Stimulated activated CD4-positive, alpha-beta T cell treated with anti-CD3 and anti-CD28 coated beads, TNF-alpha, amount 100 ng/mL, for 4 hours (primary cell): Measurements from ENCODE around the gene KRT14.
"Not testable (repeated sequence)": the region's sequence is repeated elsewhere in the genome, so short reads cannot be mapped to it uniquely, and the experiment has no call there.

Source experiments
- DNase-seq, 3 experiments: peaks; one replicate each; pipeline ENCODE4 v3.0.0-alpha.2; 2020; ENCODE audit warnings: low read depth in 3 of 3

Gene KRT14

DNA sequence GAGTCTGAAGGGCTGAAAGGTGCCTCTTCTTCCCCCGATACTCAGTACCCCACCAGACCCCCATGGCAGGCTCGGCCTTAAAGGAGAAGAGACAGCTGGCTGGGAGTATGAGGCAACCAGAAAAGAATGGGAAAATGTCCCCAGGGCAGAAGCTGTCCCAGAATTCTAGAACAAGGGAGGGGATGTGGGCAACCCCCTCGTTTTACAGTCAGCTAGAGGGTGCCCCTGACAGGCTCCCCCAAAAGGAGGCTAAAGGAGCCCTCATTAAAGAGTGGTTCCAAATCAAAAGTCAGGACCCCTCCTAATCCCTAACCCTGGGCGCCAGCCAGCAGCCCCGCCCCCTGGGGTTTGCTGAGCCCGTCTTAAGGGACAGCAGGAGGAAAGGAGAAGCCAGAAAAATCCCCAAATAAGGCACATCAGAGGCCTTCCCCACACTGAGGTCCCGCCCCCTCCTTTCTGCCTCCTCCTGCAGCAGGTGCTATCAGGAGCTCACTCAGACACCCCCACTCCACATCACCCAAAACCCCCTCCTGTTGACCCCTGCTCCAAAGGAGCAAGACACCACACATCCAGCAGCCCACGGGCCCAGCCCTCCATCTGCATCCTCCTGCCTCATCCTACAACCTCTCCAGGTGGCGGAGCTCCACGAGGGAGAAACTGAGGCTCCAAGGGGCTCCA lies 36.6 kb upstream of the KRT14 start:
- not testable (repeated sequence) for DNase-seq

DNA sequence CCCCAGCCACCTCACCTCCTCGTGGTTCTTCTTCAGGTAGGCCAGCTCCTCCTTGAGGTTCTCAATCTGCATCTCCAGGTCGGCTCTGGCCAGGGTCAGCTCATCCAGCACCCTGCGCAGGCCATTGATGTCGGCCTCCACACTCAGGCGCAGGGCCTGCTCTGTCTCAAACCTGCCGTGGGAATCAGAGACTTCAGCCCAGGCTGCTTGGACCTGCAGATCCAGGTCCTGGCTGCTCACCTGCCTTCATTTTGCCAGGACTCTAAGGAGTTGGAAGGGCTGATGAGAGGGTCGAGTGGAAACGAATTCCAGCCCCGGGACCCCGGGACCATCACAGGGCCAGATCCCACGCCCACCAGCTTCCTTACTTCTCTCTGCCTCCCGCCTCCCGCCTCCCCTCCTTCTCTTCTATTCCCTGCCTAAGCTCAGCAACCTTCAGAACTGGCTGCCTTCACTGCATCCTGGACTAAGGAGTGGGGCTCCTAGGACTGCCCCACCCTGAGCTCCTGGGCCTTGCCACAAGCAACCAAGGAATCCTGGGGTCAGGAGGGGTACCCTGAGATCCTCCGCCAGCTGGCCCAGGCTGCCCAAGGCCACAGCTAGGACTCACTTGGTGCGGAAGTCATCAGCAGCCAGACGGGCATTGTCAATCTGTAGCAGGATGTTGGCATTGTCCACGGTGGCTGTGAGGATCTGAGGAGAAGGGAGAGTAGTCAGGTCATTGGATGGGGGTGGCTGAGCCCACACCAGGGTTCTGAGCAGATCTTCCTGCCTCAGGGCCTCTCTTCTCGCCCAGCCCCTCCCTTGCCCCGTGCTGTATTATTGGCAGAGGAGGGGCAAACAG lies 35.9 kb upstream of the KRT14 start:
- DNase-seq, result not testable (repeated sequence)

GRCh38 chr17:41621916-41622315 lies 35.2 kb upstream of the KRT14 start:
- no peak for DNase-seq

GRCh38 chr17:41621435-41621817 lies 34.7 kb upstream of the KRT14 start:
- not testable (repeated sequence) for DNase-seq

DNA sequence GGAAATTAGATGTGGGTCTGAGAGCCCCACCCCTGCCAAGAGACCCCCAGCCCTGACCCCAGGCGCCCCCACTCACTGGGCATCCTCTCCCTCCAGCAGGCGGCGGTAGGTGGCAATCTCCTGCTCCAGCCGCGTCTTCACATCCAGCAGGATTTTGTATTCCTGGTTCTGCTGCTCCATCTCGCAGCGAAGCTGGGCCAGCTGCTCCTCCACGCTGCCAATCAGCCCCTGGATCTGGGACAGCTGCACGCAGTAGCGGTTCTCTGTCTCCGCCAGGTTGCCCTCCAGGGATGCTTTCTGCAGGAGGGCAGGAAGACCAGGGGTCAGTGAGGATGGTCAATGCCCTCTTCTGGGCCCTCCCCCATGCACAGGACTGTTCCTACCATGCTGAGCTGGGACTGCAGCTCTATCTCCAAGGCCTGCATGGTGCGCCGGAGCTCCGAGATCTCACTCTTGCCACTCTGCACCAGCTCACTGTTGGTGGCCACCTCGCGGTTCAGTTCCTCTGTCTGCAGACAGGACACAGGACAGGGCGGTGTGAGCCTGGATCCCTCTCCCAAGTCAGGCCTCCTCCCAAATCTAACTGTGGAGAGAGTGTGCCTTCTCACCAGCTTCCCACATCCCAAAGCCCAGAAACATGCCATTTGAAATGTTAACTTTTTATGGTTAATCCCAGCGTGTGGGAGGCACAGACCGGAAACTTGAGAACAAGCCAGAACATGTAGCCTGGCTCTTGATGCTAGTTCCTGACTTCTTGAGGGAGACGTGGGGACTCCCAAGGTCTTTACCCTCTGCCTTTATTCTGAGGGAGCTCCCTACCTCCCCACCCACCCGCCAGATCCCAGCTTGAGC lies 34.1 kb upstream of the KRT14 start:
- DNase-seq, result no peak

- DNase-seq, result not testable (repeated sequence)
Measured at GRCh38 chr17:41619927-41620582, 33.4 kb upstream of the KRT14 start.

- DNase-seq, result no peak
Measured at GRCh38 chr17:41619036-41619926, 32.6 kb upstream of the KRT14 start.

DNA sequence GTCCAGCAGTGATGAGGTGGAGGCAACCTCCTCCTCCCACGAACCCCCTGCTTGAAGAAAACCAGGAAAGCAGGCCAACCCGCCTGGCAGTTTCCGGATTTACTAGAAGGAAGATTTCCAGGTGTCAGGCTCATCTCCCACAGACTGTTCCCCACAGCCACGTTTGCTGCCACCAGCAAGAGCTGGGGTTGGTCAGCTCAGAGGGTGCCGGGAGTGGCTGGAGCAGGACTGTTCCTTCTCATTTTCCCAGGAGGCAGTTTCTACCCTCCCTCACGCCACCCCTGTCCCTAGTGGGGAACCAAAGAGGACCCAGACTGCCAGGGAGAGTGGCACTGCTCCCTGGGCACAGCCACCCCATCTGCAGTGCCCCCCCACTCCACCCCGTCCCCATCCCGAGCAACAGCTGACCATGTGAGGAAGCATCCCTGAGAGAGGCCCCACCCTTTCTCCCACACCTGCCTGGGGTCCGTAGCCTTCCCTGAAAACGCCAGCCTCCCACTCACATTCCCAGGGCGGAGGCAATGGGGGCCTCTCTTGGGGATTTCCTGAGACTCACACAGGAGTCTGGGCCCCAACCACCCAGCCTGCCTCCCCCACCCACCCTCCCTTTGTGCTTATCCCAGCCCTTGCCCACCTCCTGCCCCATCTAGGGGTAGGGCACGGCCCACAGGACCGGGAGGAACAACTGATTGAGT lies 31.8 kb upstream of the KRT14 start:
- no peak for DNase-seq

- no peak for DNase-seq
Measured at GRCh38 chr17:41617698-41618097, 31.0 kb upstream of the KRT14 start.

DNA sequence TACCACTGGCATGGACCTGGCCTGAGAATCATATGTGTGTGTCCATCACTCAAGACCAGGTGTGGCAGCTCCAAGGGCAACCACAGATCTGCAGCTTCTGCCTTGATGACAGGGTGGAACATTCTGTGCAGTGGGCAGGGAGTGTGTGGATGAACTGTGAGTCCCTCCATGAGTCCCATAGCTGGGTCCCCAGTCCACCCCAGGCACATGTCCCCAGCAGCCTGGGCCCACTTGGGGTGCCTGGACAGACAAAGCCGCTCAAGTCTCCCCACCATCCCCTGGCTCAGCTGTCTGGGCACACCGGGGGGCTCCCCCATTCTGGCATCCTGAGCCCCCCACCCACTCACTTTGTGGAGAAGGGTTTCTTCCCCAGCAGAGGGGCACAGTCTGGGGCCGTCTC lies 30.4 kb upstream of the KRT14 start:
- DNase-seq, result no peak

GRCh38 chr17:41616486-41616885 lies 29.8 kb upstream of the KRT14 start:
- not testable (repeated sequence) for DNase-seq

DNA sequence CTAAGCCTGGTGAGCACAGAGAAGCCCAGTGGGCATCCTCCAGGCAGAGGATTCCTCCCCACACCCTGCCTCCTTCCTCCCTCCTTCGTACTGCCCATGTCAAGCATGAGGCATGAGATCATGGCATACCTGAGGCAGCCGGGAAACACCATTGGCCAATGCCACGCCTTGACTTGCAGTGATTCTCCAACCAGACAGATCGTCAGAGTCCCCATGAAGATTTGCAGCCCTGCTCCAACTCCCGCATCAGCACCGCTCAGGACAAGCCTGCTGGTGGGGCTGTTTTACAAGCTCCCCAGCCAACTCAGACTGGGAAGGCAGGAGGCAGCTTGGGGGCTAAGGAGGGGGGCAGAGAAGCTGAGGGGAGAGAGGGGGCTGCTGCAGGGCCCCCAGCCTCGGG lies 28.8 kb upstream of the KRT14 start:
- DNase-seq, result no peak

DNA sequence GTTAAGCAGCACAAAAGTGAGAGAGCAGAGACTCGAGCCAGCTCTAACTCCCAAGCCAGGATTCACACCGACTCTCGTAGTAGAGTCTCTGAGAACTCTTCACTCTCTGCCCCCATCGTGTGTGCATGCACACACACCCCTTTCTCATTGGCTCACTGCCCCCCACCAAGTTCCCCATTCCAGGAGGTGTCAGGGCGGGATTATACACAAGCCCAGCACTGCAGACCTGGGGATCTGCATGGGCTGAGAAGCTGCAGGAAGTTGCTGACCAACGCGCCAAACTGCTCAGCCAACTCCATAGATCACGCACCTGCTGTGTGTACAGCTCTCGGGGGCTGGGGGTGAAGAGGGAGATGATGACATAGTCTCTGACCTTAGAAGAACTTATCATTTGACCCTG lies 28.1 kb upstream of the KRT14 start:
- DNase-seq, result not testable (repeated sequence)

DNA sequence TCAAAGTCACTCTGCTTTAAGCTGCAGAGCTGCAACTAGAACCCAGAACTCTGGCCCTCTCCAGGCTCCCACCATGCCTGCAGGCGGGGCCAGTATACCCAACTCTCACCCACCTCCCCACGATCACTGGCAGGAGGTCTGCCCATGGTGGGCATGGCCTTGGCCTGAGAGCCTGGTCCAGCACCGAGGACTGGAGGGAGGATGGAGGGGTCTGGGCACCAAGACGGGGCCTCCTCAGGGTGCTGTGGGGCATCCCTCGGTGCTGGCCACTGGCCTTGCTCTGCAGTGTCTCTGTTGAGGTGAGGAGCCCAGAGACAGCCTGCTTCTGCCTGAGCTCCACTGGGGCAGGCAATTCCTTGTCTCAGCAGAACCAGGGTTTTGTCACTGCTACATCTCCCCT lies 27.4 kb upstream of the KRT14 start:
- DNase-seq, result no peak

DNA sequence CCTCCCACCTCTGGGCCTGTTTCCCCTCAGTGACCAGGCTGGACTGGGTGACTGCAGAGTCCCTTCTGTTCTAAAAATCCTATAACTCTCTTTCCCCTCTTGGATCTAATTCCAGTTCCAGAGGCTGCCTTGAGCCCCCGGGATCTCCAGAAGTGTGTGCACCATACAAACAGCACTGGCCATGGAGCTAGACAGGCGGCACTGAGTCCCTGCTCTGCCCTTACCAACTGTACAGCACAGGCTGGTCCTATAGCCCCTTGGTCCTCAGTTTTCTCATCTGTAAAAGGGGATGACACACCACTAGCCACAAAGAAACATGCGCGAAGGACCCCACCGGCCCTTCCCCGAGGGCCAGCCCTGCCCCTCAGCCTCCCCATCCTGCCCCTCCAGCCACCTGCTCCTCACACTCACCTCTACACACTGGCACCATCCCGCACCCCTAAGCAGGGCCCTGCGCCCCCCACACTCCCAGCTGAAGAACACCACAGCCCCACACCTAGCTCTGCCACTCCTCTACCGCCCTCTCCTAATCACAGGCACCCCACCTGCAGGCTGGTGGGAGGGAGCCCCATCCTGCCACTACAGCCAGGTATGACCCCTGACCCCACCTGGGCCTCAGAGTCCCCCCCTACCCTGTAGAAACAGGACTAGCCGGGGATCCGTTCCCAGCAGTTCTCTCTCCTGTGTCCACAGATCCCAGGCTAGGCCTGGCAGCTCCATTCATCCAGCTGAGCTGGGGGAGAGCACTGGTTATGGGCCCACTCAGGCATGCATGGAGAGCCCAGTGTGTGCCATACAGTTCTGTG lies 26.8 kb upstream of the KRT14 start:
- no peak for DNase-seq

DNA sequence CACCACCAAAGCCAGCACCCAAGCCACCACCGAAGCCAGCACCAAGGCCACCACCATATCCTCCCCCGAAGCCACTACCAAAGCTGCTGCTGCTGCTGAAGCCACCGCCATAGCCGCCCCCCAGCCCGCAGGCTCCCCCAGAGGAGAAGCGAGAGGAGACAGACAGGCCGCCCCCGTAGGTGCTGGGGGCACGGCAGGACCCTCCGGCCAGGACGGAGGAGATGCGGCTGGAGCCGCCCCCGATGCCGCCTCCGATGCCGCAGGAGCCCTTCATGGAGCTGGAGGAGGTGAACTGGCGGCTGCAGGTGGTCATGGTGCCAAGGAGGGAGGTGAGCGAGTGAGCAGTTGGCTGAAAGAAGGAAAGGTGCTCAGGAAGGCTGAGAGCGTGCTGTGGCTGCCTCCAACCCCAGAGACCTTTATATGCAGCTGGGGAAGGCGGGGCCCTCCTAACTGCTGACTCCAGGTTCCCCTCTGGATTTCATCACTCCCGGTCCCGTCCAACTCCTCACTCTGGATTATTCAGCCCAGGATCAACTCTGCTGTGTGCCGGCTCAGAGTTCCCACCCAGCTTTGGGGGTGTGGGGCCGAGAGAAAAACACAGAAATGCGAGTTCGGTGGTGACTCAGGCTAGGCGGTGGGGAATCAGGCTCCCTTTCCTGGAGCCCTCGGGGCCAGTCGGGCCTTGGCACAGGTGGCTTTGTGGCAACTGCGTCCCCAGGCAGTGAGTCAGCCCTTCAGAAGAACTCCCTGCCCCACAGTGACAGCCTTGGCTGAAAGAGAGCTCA lies 25.9 kb upstream of the KRT14 start, which contains the start of gene KRT16:
TSS of gene KRT16 (minus strand) at position 392 of the 785 bp plus-strand sequence. CDS start at position 313, 79 bp downstream.
- not testable (repeated sequence) for DNase-seq

- no peak for DNase-seq
Measured at GRCh38 chr17:41610965-41611640, 24.4 kb upstream of the KRT14 start.

DNA sequence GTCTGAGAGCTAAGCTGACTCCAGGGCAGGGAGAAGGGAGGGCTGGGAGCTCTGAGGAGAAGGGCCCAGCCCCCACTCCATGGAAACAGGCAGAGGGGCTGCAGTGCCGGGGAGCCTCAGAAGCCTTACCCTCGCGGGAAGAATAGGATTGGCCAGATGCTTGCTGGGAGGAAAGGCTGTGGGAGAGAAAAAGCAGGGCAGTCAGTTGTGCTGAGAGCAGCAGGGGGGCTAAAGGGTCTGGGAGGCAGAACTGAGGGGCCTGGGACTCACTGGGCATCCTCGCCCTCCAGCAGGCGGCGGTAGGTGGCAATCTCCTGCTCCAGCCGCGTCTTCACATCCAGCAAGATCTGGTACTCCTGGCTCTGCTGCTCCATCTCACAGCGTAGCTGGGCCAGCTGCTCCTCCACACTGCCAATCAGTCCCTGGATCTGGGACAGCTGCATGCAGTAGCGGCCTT lies 23.4 kb upstream of the KRT14 start:
- DNase-seq, result not testable (repeated sequence)
